B cell (primary cell): ENCODE results near the gene SPTLC2. TPM values are rescaled to one million over a fixed set of nuclear protein-coding genes. Genes with fewer than 3 reads are reported as not detected.

Experiments used
- ATAC-seq: fragments of 200-7000 bp; cut with Tn5 transposase; one replicate; pipeline ENCODE4 v1.10.0; 2021; ENCODE audit warnings: low read depth, mild to moderate bottlenecking, moderate number of reproducible peaks, moderate library complexity
- CTCF ChIA-PET: fragments of 350-600 bp; sonication (Branson Sonifier 250); formaldehyde crosslinking; loops from one replicate; lab custom pipeline; 2021; ENCODE audit warnings: antibody characterized with exemption, inconsistent platforms; lab: Charles Lee
- POLR2A ChIA-PET: fragments of 350-600 bp; sonication (Branson Sonifier 250); formaldehyde crosslinking; loops from one replicate; lab custom pipeline; 2021; ENCODE audit warnings: antibody characterized with exemption; lab: Charles Lee
- DNase-seq: peaks from one replicate; pipeline ENCODE4 v3.0.0; 2013
- H2AFZ ChIP-seq: 2 replicates; pipeline ENCODE4 v1.6.1; 2012; ENCODE audit warnings: mild to moderate bottlenecking, low read depth, low read length; ENCODE audit not compliant: insufficient read depth, poor library complexity, severe bottlenecking
- H3K27ac ChIP-seq, 2 donors: 1 replicate in 1 of 2; 2 replicates in 1 of 2; pipeline ENCODE4 v1.5.1; 2012 to 2013; ENCODE audit warnings: low read length in 2 of 2, mild to moderate bottlenecking in 2 of 2, moderate library complexity in 1 of 2
- H3K27me3 ChIP-seq, 4 experiments: fragments of 200-600 bp in 1 of 4; sonication (generic) in 1 of 4; replicated peaks in 1 of 4; 1 replicate in 2 of 4; 2 replicates in 2 of 4; pipeline versions ENCODE4 v1.6.1 to v1.7.0; 2013 to 2016; ENCODE audit warnings: low read length in 3 of 4, mild to moderate bottlenecking in 2 of 4, mixed read lengths in 1 of 4, moderate library complexity in 1 of 4; ENCODE audit not compliant: insufficient read depth in 4 of 4, control insufficient read depth in 3 of 4; ENCODE audit errors: control extremely low read depth in 1 of 4
- H3K36me3 ChIP-seq, 2 experiments: replicated peaks in 1 of 2; 1 replicate in 1 of 2; 2 replicates in 1 of 2; pipeline versions ENCODE4 v1.6.1 to v1.7.1; 2013; ENCODE audit warnings: low read length in 1 of 2; ENCODE audit not compliant: insufficient read depth in 2 of 2, control insufficient read depth in 1 of 2; ENCODE audit errors: control extremely low read depth in 1 of 2, extremely low read depth in 1 of 2
- H3K4me1 ChIP-seq, 2 donors: fragments of 200-600 bp in 1 of 2; sonication (generic) in 1 of 2; 1 replicate in 1 of 2; 2 replicates in 1 of 2; pipeline versions ENCODE4 v1.5.1 to v1.6.1; 2013 to 2017; ENCODE audit warnings: low read length in 2 of 2; ENCODE audit not compliant: control insufficient read depth in 2 of 2, insufficient read depth in 2 of 2
- H3K4me2 ChIP-seq: replicated peaks from 2 replicates; pipeline ENCODE3; 2012; ENCODE audit warnings: mild to moderate bottlenecking, low read depth, low read length; ENCODE audit not compliant: poor library complexity, severe bottlenecking
- H3K4me3 ChIP-seq, 5 experiments: fragments of 200-600 bp in 1 of 5; sonication (generic) in 1 of 5; 1 replicate in 3 of 5; 2 replicates in 2 of 5; pipeline versions ENCODE4 v1.5.1 to v1.7.0; 2011 to 2016; ENCODE audit warnings: low read length in 4 of 5, mild to moderate bottlenecking in 4 of 5, low read depth in 2 of 5, control low read depth in 1 of 5, moderate library complexity in 1 of 5; ENCODE audit not compliant: insufficient read depth in 1 of 5; ENCODE audit errors: control extremely low read depth in 1 of 5, extremely low read depth in 1 of 5
- H3K79me2 ChIP-seq: fragments of 200-600 bp; sonication (generic); one replicate; pipeline ENCODE4 v1.6.0; 2016; ENCODE audit warnings: low read length; ENCODE audit not compliant: control insufficient read depth, insufficient read depth
- H3K9ac ChIP-seq: fragments of 200-600 bp; sonication (generic); 2 replicates; pipeline ENCODE4 v1.6.1; 2017; ENCODE audit warnings: mild to moderate bottlenecking, low read length, moderate library complexity
- H3K9me3 ChIP-seq, 3 donors: one replicate each; pipeline versions ENCODE4 v1.6.1 to v1.7.1; 2013; ENCODE audit warnings: low read length in 2 of 3; ENCODE audit not compliant: control insufficient read depth in 2 of 3, insufficient read depth in 1 of 3; ENCODE audit errors: control extremely low read depth in 1 of 3
- H4K20me1 ChIP-seq: 2 replicates; pipeline ENCODE4 v1.6.0; 2012; ENCODE audit warnings: mild to moderate bottlenecking, low read length; ENCODE audit not compliant: insufficient read depth, control insufficient read depth, poor library complexity, severe bottlenecking
- H3K27ac Mint-ChIP-seq: one replicate; pipeline ENCODE4 v1.8.0; 2021; ENCODE audit warnings: mixed read lengths
- H3K27me3 Mint-ChIP-seq: one replicate; pipeline ENCODE4 v1.8.0; 2021; ENCODE audit warnings: mixed read lengths
- H3K4me1 Mint-ChIP-seq: one replicate; pipeline ENCODE4 v1.8.0; 2021; ENCODE audit warnings: mixed read lengths
- H3K4me3 Mint-ChIP-seq: one replicate; pipeline ENCODE4 v1.8.0; 2021; ENCODE audit warnings: mixed read lengths
- H3K9me3 Mint-ChIP-seq: one replicate; pipeline ENCODE4 v1.8.0; 2022; ENCODE audit warnings: mixed read lengths; ENCODE audit not compliant: insufficient read depth
- CTCF ChIP-seq: fragments of 200-600 bp; IDR thresholded peaks from one replicate; pipeline ENCODE4 v1.8.0; 2022; ENCODE audit warnings: antibody characterized with exemption, mild to moderate bottlenecking
- EZH2 ChIP-seq: IDR thresholded peaks from 2 replicates; pipeline ENCODE4 v1.6.1; 2012; ENCODE audit warnings: borderline replicate concordance, low read depth, mild to moderate bottlenecking, moderate library complexity, low read length; ENCODE audit not compliant: insufficient read depth, poor library complexity, severe bottlenecking
- WGBS: methylation state at CpG from one replicate; pipeline ENCODE4 v1.1.5; 2013; ENCODE audit warnings: missing lambda C conversion rate; ENCODE audit not compliant: insufficient coverage; 5-methylcytosine and 5-hydroxymethylcytosine counted together
- intact Hi-C: fragments of 100-400 bp; cut with micrococcal nuclease; formaldehyde crosslinking; loops from one replicate; pipeline ENCODE4 v1.10.0; 2022
- polyA plus RNA-seq: library from polyadenylated mRNA; depleted of rRNA; stranded (reverse); fragments of >200 nt; gene quantifications from 2 replicates; pipeline ENCODE4 v1.2.3, GENCODE V29; 2012
- total RNA-seq, 2 donors: library from RNA; stranded (reverse); fragments of 120-200 nt in 1 of 2; gene quantifications; 1 replicate in 1 of 2; 2 replicates in 1 of 2; pipeline versions ENCODE4 v1.2.3 to v1.2.4, GENCODE V29; 2013 to 2022

SPTLC2 gene
- total and polyA plus RNA-seq, 2 donors (not counting 1 experiment from before 2014, with no cell fraction given): 9.4 to 41.4 TPM

GRCh38 chr14:77457522-77458248 is 158.8 kb downstream of the SPTLC2 start, which contains the start of the genes AHSA1 and VIPAS39:
AHSA1 (plus strand) TSS chr14:77458093; CDS start chr14:77458190, 97 bp downstream.
VIPAS39 (minus strand) TSS chr14:77457601; CDS start chr14:77454102, 3,499 bp downstream.
- POLR2A ChIA-PET: interaction anchor here (1.5 to 2.0 kb wide), 2 partner anchors 81 to 137 kb away, joined by 8 to 9 read pairs; partner anchors contain the start of genes GSTZ1, POMT2, SAMD15 and TMED8
- peaks cover 39% of the 10 kb centered on the region for H3K4me1 Mint-ChIP-seq
- WGBS: under 1% methylated on average over 47 of the region's 50 CpGs

More at GRCh38 chr14:77457522-77458248, 158.8 kb downstream of the SPTLC2 start, which contains the start of the genes AHSA1 and VIPAS39:
- TF ChIP-seq CTCF (no peak), EZH2 (no peak)
- no peaks in the 10 kb centered on the region for H3K27me3 ChIP-seq
- peak within 1 kb of the TSS; percentile 89 for H3K4me2 ChIP-seq
- Mint-ChIP-seq H3K27me3 (no peaks in the 10 kb centered on the region), H3K27ac (peak within 1 kb of the TSS; percentile 99), H3K4me3 (peak within 1 kb of the TSS; percentile 100), H3K9me3 (no peaks in the 10 kb centered on the region)
- ATAC-seq (peak; percentile 91), DNase-seq (peak; percentile 98)
- H3K9me3 ChIP-seq: no peaks in the 10 kb centered on the region
- H3K36me3 ChIP-seq: peaks cover 10 to 34% of the 10 kb centered on the region in 2 experiments
- H3K79me2 ChIP-seq: peaks cover 58% of the 10 kb centered on the region
- peak within 1 kb of the TSS; percentile 72 to 99 (median 93) for H3K4me3 ChIP-seq
- peaks cover 21 to 24% of the 10 kb centered on the region in 2 donors for H3K4me1 ChIP-seq
- intact Hi-C loops: loop anchor here (1.0 to 5.0 kb wide), 13 partner anchors 80 to 644 kb away; partner anchors contain the start of genes ADCK1, ALKBH1, CIPC and GSTZ1
- peak within 1 kb of the TSS; percentile 80 to 91 for H3K27ac ChIP-seq
- H2AFZ ChIP-seq: peak within 1 kb of the TSS; percentile 98
- H3K9ac ChIP-seq: peak within 1 kb of the TSS; percentile 91
- CTCF ChIA-PET: interaction anchor here (0.7 to 4.3 kb wide), 7 partner anchors 42 to 334 kb away, joined by 3 to 20 read pairs (median 7); partner anchors contain the start of genes GSTZ1 and POMT2
- peaks cover 40% of the 10 kb centered on the region for H4K20me1 ChIP-seq
